H9 (cell line): ENCODE measurements around the gene SLC25A41. TPM values are rescaled to one million over a fixed set of nuclear protein-coding genes. Genes with fewer than 3 reads are reported as not detected.

ENCODE experiments used
- DNase-seq: peaks from one replicate; pipeline ENCODE4 v3.0.0-alpha.2; 2017
- H2AFZ ChIP-seq: one replicate; pipeline ENCODE4 v1.6.1; 2013; ENCODE audit warnings: mild to moderate bottlenecking, low read length, control low read depth, moderate library complexity
- H2AK5ac ChIP-seq: 2 replicates; pipeline ENCODE4 v1.6.1; 2013; ENCODE audit warnings: low read length, control low read depth, mixed read lengths; ENCODE audit not compliant: insufficient read length
- H2BK120ac ChIP-seq: one replicate; pipeline ENCODE4 v1.6.1; 2013; ENCODE audit warnings: low read depth, mild to moderate bottlenecking, low read length, control low read depth, inconsistent platforms; ENCODE audit not compliant: poor library complexity, severe bottlenecking
- H2BK12ac ChIP-seq: 2 replicates; pipeline ENCODE4 v1.6.1; 2013; ENCODE audit warnings: low read length, control low read depth, mixed read lengths, low read depth; ENCODE audit not compliant: insufficient read length
- H2BK15ac ChIP-seq: 2 replicates; pipeline ENCODE4 v1.6.1; 2013; ENCODE audit warnings: low read depth, low read length, control low read depth
- H2BK20ac ChIP-seq: one replicate; pipeline ENCODE4 v1.6.1; 2013; ENCODE audit warnings: low read depth, mild to moderate bottlenecking, low read length, control low read depth, inconsistent platforms; ENCODE audit not compliant: poor library complexity, severe bottlenecking
- H2BK5ac ChIP-seq: 2 replicates; pipeline ENCODE4 v1.6.1; 2013; ENCODE audit warnings: low read length, control low read depth, mixed read lengths; ENCODE audit not compliant: insufficient read length
- H3K14ac ChIP-seq: 2 replicates; pipeline ENCODE4 v1.6.1; 2013; ENCODE audit warnings: low read length, control low read depth; ENCODE audit not compliant: insufficient read depth
- H3K18ac ChIP-seq: 2 replicates; pipeline ENCODE4 v1.6.1; 2013; ENCODE audit warnings: low read depth, mild to moderate bottlenecking, mixed read lengths, low read length, control low read depth; ENCODE audit not compliant: insufficient read length
- H3K23ac ChIP-seq: 2 replicates; pipeline ENCODE4 v1.6.1; 2013; ENCODE audit warnings: low read length, control low read depth, mixed read lengths, low read depth; ENCODE audit not compliant: insufficient read length
- H3K23me2 ChIP-seq: 2 replicates; pipeline ENCODE4 v1.6.1; 2013; ENCODE audit warnings: low read depth, mild to moderate bottlenecking, mixed read lengths, low read length, control low read depth; ENCODE audit not compliant: insufficient read length, poor library complexity, severe bottlenecking
- H3K27ac ChIP-seq: 2 replicates; pipeline ENCODE4 v1.5.1; 2013; ENCODE audit warnings: low read length, control low read depth, mixed read lengths, low read depth; ENCODE audit not compliant: insufficient read length
- H3K27me3 ChIP-seq: 2 replicates; pipeline ENCODE4 v1.6.1; 2013; ENCODE audit warnings: low read length, control low read depth, inconsistent platforms; ENCODE audit not compliant: insufficient read depth
- H3K4ac ChIP-seq: 2 replicates; pipeline ENCODE4 v1.6.1; 2013; ENCODE audit warnings: low read depth, mild to moderate bottlenecking, control low read depth, inconsistent platforms, low read length, moderate library complexity
- H3K4me1 ChIP-seq: 2 replicates; pipeline ENCODE4 v1.6.1; 2013; ENCODE audit warnings: low read length, control low read depth, inconsistent platforms; ENCODE audit not compliant: insufficient read depth
- H3K4me2 ChIP-seq: 2 replicates; pipeline ENCODE4 v1.6.1; 2013; ENCODE audit warnings: low read length, control low read depth, mixed read lengths; ENCODE audit not compliant: insufficient read length, insufficient read depth
- H3K56ac ChIP-seq: 2 replicates; pipeline ENCODE4 v1.6.1; 2013; ENCODE audit warnings: low read depth, mild to moderate bottlenecking, mixed read lengths, low read length, control low read depth; ENCODE audit not compliant: insufficient read length
- H3K79me1 ChIP-seq: 2 replicates; pipeline ENCODE4 v1.6.1; 2013; ENCODE audit warnings: low read depth, mild to moderate bottlenecking, moderate library complexity, low read length, control low read depth, inconsistent platforms; ENCODE audit not compliant: insufficient read depth, poor library complexity, severe bottlenecking
- H3K79me2 ChIP-seq: 2 replicates; pipeline ENCODE4 v1.6.1; 2013; ENCODE audit warnings: low read length, control low read depth, inconsistent platforms; ENCODE audit not compliant: insufficient read depth
- H3K9ac ChIP-seq: 2 replicates; pipeline ENCODE4 v1.6.1; 2013; ENCODE audit warnings: low read length, control low read depth, mixed read lengths; ENCODE audit not compliant: insufficient read length; ENCODE audit errors: extremely low read depth
- H3K9me3 ChIP-seq: one replicate; pipeline ENCODE4 v1.6.1; 2013; ENCODE audit warnings: low read depth, low read length, inconsistent platforms; ENCODE audit not compliant: control insufficient read depth
- H3T11ph ChIP-seq: one replicate; pipeline ENCODE4 v1.6.1; 2013; ENCODE audit warnings: mild to moderate bottlenecking, low read length, control low read depth, inconsistent platforms
- H4K20me1 ChIP-seq: one replicate; pipeline ENCODE4 v1.6.1; 2013; ENCODE audit not compliant: control insufficient read depth, insufficient read length, insufficient read depth
- H4K5ac ChIP-seq: 2 replicates; pipeline ENCODE4 v1.6.1; 2013; ENCODE audit warnings: low read depth, mild to moderate bottlenecking, mixed read lengths, low read length, control low read depth; ENCODE audit not compliant: insufficient read length
- H4K8ac ChIP-seq: replicated peaks from 2 replicates; pipeline ENCODE4 v1.6.1; 2013; ENCODE audit warnings: low read length, control low read depth, mixed read lengths, low read depth; ENCODE audit not compliant: insufficient read length
- H4K91ac ChIP-seq: 2 replicates; pipeline ENCODE4 v1.6.1; 2013; ENCODE audit warnings: low read depth, mild to moderate bottlenecking, moderate library complexity, mixed read lengths, low read length, control low read depth; ENCODE audit not compliant: insufficient read length
- H3K27ac Mint-ChIP-seq, 3 experiments: 2 replicates in 2 of 3; 3 replicates in 1 of 3; pipeline ENCODE4 v1.8.0; 2020 to 2021; ENCODE audit warnings: mixed read lengths in 3 of 3, mild to moderate bottlenecking in 1 of 3, moderate library complexity in 1 of 3
- H3K27me3 Mint-ChIP-seq: 2 replicates; pipeline ENCODE4 v1.8.0; 2021; ENCODE audit warnings: low read depth, mild to moderate bottlenecking, moderate library complexity, mixed read lengths
- H3K36me3 Mint-ChIP-seq, 3 experiments: 2 replicates in 2 of 3; 3 replicates in 1 of 3; pipeline ENCODE4 v1.8.0; 2020 to 2021; ENCODE audit warnings: low read depth in 3 of 3, mixed read lengths in 3 of 3; ENCODE audit not compliant: insufficient read depth in 1 of 3
- H3K4me1 Mint-ChIP-seq, 2 experiments: 2 replicates each; pipeline ENCODE4 v1.8.0; 2020; ENCODE audit warnings: mixed read lengths in 2 of 2
- H3K4me3 Mint-ChIP-seq, 2 experiments: 2 replicates in 1 of 2; 3 replicates in 1 of 2; pipeline ENCODE4 v1.8.0; 2020 to 2021; ENCODE audit warnings: mild to moderate bottlenecking in 2 of 2, mixed read lengths in 2 of 2, moderate library complexity in 1 of 2
- H3K9me3 Mint-ChIP-seq, 2 experiments: 2 replicates in 1 of 2; 3 replicates in 1 of 2; pipeline ENCODE4 v1.8.0; 2020; ENCODE audit warnings: mild to moderate bottlenecking in 2 of 2, mixed read lengths in 2 of 2, moderate library complexity in 1 of 2
- WGBS: extraction: QIAGEN DNeasy Blood & Tissue Kit; methylation state at CpG from one replicate; pipeline ENCODE4 v1.1.7; 2013; ENCODE audit warnings: missing lambda C conversion rate, low lambda C conversion rate, mixed read lengths; ENCODE audit not compliant: insufficient read length; ENCODE audit errors: extremely low coverage; 5-methylcytosine and 5-hydroxymethylcytosine counted together
- total RNA-seq: library from RNA; stranded (reverse); gene quantifications from 2 replicates; pipeline ENCODE4 v1.2.1, GENCODE V29; 2021
- TF ChIP-seq, protein P1 (sequence below): fragments of 200-600 bp; sonication (generic); conservative IDR thresholded peaks from 3 replicates; pipeline ENCODE4 v1.8.0; 2021; ENCODE audit warnings: antibody characterized with exemption, mild to moderate bottlenecking

The SLC25A41 gene
- total RNA-seq, 1 experiment from 2014 or later: 0.20 TPM

DNA sequence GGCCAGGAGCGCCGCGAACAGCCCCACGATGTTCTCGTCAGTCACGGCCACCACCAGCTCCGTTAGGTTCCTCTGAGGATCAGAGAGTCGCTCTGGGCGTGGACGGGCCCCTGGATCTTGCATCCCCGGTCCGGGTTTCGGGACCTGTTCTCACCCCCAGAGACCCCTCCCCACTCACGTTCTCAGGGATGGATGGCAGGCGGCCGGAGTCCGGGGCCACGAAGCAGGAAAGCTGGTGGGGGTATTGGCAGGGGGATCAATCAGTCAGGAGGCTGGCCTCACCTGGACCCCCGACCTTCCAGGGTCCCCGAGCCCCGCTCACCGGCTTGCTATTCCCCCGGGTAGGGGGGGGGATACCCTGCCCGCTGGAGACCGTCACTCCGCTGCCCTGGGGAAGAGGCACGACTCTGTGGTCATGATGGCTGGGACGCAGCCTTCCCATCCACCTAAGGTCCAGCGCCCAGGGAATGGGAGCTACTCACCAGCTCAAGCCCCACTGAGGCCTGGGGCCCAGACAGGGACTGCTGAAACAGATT lies 43.4 kb upstream of the SLC25A41 start:
- Histone ChIP-seq H2AK5ac (no peak overlapping the region), H3T11ph (no peak overlapping the region), H3K79me2 (no peaks in the 10 kb centered on the region), H3K27me3 (no peaks in the 10 kb centered on the region; the same call in 1 of the 2 replicates), H3K4me2 (peak overlapping the region; percentile 46), H4K5ac (no peak overlapping the region), H2BK15ac (peak overlapping the region; percentile 26; the same call in 1 of the 2 replicates), H3K18ac (no peak overlapping the region), H3K23ac (no peak overlapping the region), H2BK120ac (no peak overlapping the region), H2BK5ac (no peak overlapping the region), H3K27ac (no peak overlapping the region), H4K8ac (no peak overlapping the region), H3K56ac (no peak overlapping the region), H2BK12ac (no peak overlapping the region), H3K9me3 (no peaks in the 10 kb centered on the region), H3K4ac (no peak overlapping the region), H3K23me2 (peaks cover 13% of the 10 kb centered on the region), H3K4me1 (no peaks in the 10 kb centered on the region), H4K91ac (no peak overlapping the region), H3K14ac (no peak overlapping the region), H4K20me1 (no peaks in the 10 kb centered on the region), H3K79me1 (no peaks in the 10 kb centered on the region), H2BK20ac (no peak overlapping the region), H3K9ac (no peak overlapping the region), H2AFZ (no peak overlapping the region)
- DNase-seq: no peak
- no peaks in the 10 kb centered on the region for H3K9me3 Mint-ChIP-seq
- H3K27ac Mint-ChIP-seq: no peak overlapping the region
- peaks cover 19% of the 10 kb centered on the region for H3K27me3 Mint-ChIP-seq
- H3K36me3 Mint-ChIP-seq: no peaks in the 10 kb centered on the region
- WGBS: no CpG with 5 or more reads among the region's 29 CpGs
- H3K4me3 Mint-ChIP-seq: peak overlapping the region; percentile 69 to 88
- H3K4me1 Mint-ChIP-seq: peaks cover 8 to 14% of the 10 kb centered on the region in 2 experiments
- TF ChIP-seq, protein P1, sequence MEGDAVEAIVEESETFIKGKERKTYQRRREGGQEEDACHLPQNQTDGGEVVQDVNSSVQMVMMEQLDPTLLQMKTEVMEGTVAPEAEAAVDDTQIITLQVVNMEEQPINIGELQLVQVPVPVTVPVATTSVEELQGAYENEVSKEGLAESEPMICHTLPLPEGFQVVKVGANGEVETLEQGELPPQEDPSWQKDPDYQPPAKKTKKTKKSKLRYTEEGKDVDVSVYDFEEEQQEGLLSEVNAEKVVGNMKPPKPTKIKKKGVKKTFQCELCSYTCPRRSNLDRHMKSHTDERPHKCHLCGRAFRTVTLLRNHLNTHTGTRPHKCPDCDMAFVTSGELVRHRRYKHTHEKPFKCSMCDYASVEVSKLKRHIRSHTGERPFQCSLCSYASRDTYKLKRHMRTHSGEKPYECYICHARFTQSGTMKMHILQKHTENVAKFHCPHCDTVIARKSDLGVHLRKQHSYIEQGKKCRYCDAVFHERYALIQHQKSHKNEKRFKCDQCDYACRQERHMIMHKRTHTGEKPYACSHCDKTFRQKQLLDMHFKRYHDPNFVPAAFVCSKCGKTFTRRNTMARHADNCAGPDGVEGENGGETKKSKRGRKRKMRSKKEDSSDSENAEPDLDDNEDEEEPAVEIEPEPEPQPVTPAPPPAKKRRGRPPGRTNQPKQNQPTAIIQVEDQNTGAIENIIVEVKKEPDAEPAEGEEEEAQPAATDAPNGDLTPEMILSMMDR: no peak
